A549 (cell line): ENCODE results near the gene PSG7.
"Not testable (repeated sequence)": the region's sequence is repeated elsewhere in the genome, so short reads cannot be mapped to it uniquely, and the experiment has no call there.

ENCODE experiments used
- CEBPB ChIP-seq, 2 experiments: fragments of >200 bp in 1 of 2; sonication (Bioruptor Twin) in 1 of 2; formaldehyde crosslinking in 1 of 2; IDR thresholded peaks; 2 replicates each; pipeline ENCODE4 v1.6.1; 2012 to 2016
- EP300 ChIP-seq, 2 experiments: fragments of >200 bp; sonication (Bioruptor Twin); formaldehyde crosslinking; IDR thresholded peaks; 2 replicates in 1 of 2; 3 replicates in 1 of 2; pipeline ENCODE4 v1.6.1; 2016 to 2017
- NPAS2 ChIP-seq: fragments of 250-450 bp; sonication (Bioruptor Pico); IDR thresholded peaks from 2 replicates; pipeline ENCODE4 v1.8.0; 2022; ENCODE audit warnings: mild to moderate bottlenecking, moderate library complexity, borderline replicate concordance
- NR3C1 ChIP-seq: fragments of >200 bp; sonication (Bioruptor Twin); formaldehyde crosslinking; IDR thresholded peaks from 3 replicates; pipeline ENCODE4 v1.6.1; 2017
- SREBF2 ChIP-seq: fragments of 450-650 bp; IDR thresholded peaks from 2 replicates; pipeline ENCODE4 v1.6.1; 2014; ENCODE audit warnings: mild to moderate bottlenecking, moderate library complexity
- TF ChIP-seq, protein P1 (sequence below): fragments of >200 bp; sonication (Bioruptor Twin); formaldehyde crosslinking; IDR thresholded peaks from 3 replicates; pipeline ENCODE4 v1.5.1; 2016

DNA sequence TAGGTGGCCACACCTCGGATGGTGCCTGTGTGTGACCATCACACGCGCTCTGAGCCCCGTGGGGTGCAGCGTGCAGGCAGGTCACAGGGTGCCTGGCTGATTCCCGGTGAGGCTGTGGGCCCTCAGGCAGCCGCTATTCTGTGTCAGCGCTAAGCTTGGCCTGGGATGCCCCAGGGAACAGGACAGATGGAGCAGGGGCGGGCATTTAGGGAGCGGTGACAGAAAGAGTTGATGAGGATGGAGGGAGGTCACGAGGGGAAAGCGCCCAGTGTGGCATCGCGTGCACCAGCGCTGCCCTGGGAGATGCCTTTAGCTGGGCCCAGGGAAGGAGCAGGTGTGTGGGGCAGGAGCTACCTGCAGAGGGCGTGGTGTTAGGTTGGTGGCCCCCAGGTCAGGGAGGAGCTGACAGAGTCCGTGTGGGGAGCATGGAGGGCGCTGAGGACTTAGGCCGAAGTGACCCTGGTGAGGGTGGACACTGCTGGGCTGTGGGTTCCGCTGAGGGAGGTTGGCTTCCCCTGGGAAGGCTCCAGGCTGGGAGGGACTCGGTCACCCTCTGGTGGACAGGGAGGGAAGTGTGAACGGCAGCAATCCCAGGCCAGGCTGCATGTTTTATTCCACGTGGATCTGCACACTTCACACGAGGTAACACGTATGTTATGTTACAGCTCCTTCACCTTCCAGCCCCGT lies 17.8 kb downstream of the PSG7 start:
- not testable (repeated sequence) for TF ChIP-seq EP300 (IDR thresholded peaks at IDR 0.05); NPAS2 (CRISPR knock-in tag); NR3C1; SREBF2; CEBPB (IDR thresholded peaks at IDR 0.05)
- TF ChIP-seq, protein P1, sequence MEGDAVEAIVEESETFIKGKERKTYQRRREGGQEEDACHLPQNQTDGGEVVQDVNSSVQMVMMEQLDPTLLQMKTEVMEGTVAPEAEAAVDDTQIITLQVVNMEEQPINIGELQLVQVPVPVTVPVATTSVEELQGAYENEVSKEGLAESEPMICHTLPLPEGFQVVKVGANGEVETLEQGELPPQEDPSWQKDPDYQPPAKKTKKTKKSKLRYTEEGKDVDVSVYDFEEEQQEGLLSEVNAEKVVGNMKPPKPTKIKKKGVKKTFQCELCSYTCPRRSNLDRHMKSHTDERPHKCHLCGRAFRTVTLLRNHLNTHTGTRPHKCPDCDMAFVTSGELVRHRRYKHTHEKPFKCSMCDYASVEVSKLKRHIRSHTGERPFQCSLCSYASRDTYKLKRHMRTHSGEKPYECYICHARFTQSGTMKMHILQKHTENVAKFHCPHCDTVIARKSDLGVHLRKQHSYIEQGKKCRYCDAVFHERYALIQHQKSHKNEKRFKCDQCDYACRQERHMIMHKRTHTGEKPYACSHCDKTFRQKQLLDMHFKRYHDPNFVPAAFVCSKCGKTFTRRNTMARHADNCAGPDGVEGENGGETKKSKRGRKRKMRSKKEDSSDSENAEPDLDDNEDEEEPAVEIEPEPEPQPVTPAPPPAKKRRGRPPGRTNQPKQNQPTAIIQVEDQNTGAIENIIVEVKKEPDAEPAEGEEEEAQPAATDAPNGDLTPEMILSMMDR = peak; percentile 28; the same call in 1 of the 3 replicates
